Ramos (cell line): ENCODE measurements around the gene KRT1.

Experiments used
- in situ Hi-C: fragments of 300-500 bp; cut with MboI; formaldehyde crosslinking; loops from one replicate; pipeline ENCODE4 v1.14.3; 2022; ENCODE audit warnings: low sequenced_read_pairs; ENCODE audit not compliant: unreplicated experiment

Gene KRT1

GRCh38 chr12:52663420-52663819 is 16.8 kb downstream of the KRT1 start:
- in situ Hi-C loops = no loop called here

- in situ Hi-C loops = no loop called here
Observed at GRCh38 chr12:52662918-52663229, 17.3 kb downstream of the KRT1 start.

GRCh38 chr12:52662093-52662917 is 17.9 kb downstream of the KRT1 start:
- in situ Hi-C loops = no loop called here

- in situ Hi-C loops = no loop called here
Observed at GRCh38 chr12:52661668-52662067, 18.5 kb downstream of the KRT1 start.

GRCh38 chr12:52660934-52661499 is 19.2 kb downstream of the KRT1 start:
- in situ Hi-C loops = no loop called here

GRCh38 chr12:52659951-52660350 is 20.3 kb downstream of the KRT1 start:
- in situ Hi-C loops = no loop called here

- in situ Hi-C loops = no loop called here
Observed at GRCh38 chr12:52659395-52659794, 20.8 kb downstream of the KRT1 start.

- in situ Hi-C loops = no loop called here
Observed at GRCh38 chr12:52658196-52658595, 22.0 kb downstream of the KRT1 start.

GRCh38 chr12:52657250-52657902 is 22.8 kb downstream of the KRT1 start:
- in situ Hi-C loops = no loop called here

- in situ Hi-C loops = no loop called here
Observed at GRCh38 chr12:52656616-52657015, 23.6 kb downstream of the KRT1 start.

GRCh38 chr12:52655720-52656124 is 24.5 kb downstream of the KRT1 start:
- in situ Hi-C loops = no loop called here

GRCh38 chr12:52655251-52655650 is 25.0 kb downstream of the KRT1 start:
- in situ Hi-C loops = no loop called here

GRCh38 chr12:52651726-52652261 is 28.4 kb downstream of the KRT1 start, which contains the start of gene KRT2:
KRT2 (minus strand) TSS chr12:52652211; CDS start chr12:52652142, 69 bp downstream.
- in situ Hi-C loops = no loop called here

GRCh38 chr12:52650520-52651081 is 29.6 kb downstream of the KRT1 start:
- in situ Hi-C loops = no loop called here

- in situ Hi-C loops = no loop called here
Observed at GRCh38 chr12:52649066-52649465, 31.1 kb downstream of the KRT1 start.

GRCh38 chr12:52648012-52648550 is 32.1 kb downstream of the KRT1 start:
- in situ Hi-C loops = no loop called here

GRCh38 chr12:52647601-52648000 is 32.6 kb downstream of the KRT1 start:
- in situ Hi-C loops = no loop called here

GRCh38 chr12:52646613-52647012 is 33.6 kb downstream of the KRT1 start:
- in situ Hi-C loops = no loop called here

GRCh38 chr12:52645982-52646381 is 34.2 kb downstream of the KRT1 start:
- in situ Hi-C loops = no loop called here

GRCh38 chr12:52645120-52645761 is 35.0 kb downstream of the KRT1 start:
- in situ Hi-C loops = no loop called here
